Left lobe of liver (tissue), 2 donors: ENCODE measurements around the gene ZCCHC7. TPM values are rescaled to one million over a fixed set of nuclear protein-coding genes. Genes with fewer than 3 reads are reported as not detected.
"Not testable (repeated sequence)": the region's sequence is repeated elsewhere in the genome, so short reads cannot be mapped to it uniquely, and the experiment has no call there.

Source experiments
- ATAC-seq: fragments of 200-7000 bp; cut with Tn5 transposase; one replicate; pipeline ENCODE4 v1.9.1; 2020; ENCODE audit warnings: mild to moderate bottlenecking, moderate library complexity
- DNase-seq: peaks from one replicate; pipeline ENCODE4 v3.0.0-alpha.2; 2020; ENCODE audit warnings: low spot score
- total RNA-seq: library from RNA; stranded (reverse); gene quantifications from one replicate; pipeline ENCODE4 v1.2.1, GENCODE V29; 2021
- donor health status: DM: no; HTN: no; CAD: no; lungs with moderate emphysema.
- donor health status: DM: no; HTN: yes; CAD: no.

The ZCCHC7 gene
- total RNA-seq, 1 donor from 2014 or later, result 6.5 TPM

DNA sequence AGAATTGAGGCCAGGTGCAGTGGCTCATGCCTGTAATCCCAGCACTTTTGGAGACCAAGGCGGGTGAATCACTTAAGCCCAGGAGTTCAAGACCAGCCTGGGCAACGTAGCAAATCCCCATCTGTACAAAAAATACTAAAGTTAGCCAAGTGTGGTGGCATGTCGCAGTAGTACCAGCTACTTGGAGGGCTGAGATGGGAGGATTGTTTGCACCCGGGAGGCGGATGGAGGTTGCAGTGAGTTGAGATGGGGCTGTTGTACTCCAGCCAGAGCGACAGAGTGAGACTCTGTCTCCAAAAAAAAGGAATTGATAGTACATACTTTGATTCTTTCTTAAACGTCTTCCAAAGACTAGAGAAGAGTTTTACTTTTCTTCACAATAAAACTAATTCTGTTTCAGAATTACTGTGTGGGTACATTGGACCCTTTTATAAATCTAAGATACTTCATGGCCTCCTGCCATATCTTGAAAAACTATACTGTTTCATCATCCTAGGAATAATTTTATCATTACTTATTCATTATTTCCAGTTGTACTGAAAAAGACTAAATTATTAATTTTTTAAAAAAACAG is 170.1 kb downstream of the ZCCHC7 start:
- DNase-seq, result no peak
- ATAC-seq, result no peak

DNA sequence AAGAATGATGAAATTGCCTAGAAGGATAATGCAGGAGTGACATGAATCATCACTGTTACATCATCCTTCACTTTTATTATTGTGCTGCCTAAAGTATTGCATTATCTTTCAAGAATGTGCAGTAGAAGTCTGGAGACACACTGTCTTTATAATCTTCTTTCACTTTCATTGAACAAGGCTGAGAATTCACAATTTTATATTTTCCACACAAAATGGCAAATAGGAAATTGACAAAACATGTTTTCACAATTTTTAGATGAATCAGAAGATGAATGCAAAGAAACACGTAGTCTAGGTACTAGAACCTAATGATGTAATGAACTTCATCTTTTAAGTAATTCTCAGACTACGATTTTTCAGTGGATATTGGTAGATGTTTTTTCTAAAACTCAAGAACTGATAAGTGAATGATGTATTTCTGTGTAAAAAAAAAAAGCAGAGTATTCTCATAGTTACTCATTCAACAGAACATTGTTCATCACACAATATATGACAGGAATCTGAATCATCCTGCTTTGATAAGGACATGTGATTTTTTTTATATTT is 170.6 kb downstream of the ZCCHC7 start:
- no peak for DNase-seq
- ATAC-seq, result no peak

GRCh38 chr9:37291612-37292238 is 171.4 kb downstream of the ZCCHC7 start:
- not testable (repeated sequence) for DNase-seq, ATAC-seq

GRCh38 chr9:37292896-37293295 is 172.5 kb downstream of the ZCCHC7 start:
- DNase-seq (no peak), ATAC-seq (no peak)

DNA sequence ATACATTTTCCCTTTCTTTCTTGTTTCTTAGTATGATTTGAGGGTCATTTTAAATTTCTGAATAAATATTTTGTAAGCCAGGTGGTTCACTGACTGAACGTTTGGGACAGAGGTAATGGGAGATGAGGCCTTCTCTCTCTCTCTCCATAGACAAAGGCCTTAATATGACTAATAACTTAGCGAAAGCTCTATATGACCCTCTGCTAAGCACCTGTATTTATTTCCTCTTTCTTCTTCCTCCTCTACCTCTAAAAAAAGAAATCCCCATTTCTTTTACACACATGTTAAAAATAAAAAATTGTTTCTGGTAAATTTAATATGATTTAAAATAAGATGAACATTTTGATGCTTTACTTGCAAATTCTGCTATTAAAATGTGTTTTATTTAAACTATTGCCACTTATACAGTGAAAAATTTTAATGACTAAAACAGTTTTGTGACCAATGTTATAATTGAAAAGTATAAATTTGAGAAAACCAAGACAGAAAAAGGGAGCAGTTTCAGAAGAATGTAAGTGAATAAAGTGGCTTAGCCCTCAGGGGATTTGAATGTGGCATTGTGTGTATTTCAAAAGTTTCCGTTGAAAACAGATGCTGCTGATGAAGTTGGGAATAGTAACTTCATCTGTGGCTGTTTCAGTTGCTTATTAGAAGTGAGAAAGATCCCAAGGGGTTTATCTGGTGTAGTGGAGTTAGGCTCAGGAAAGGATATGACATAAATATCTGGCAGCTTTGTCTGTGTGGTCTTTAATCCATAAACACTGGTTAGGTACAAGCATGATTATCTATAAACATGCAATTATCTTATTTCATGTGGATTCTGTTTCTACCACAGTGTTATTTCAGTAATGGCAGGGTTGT is 173.5 kb downstream of the ZCCHC7 start:
- no peak for ATAC-seq
- no peak for DNase-seq

- no peak for ATAC-seq
- DNase-seq, result no peak
These were observed 174.8 kb downstream of the ZCCHC7 start for GRCh38 chr9:37295178-37295577.

GRCh38 chr9:37295796-37296195 is 175.4 kb downstream of the ZCCHC7 start:
- DNase-seq (no peak), ATAC-seq (no peak)

- ATAC-seq, result no peak
- DNase-seq, result no peak
These were observed 177.2 kb downstream of the ZCCHC7 start for GRCh38 chr9:37297592-37297991.

DNA sequence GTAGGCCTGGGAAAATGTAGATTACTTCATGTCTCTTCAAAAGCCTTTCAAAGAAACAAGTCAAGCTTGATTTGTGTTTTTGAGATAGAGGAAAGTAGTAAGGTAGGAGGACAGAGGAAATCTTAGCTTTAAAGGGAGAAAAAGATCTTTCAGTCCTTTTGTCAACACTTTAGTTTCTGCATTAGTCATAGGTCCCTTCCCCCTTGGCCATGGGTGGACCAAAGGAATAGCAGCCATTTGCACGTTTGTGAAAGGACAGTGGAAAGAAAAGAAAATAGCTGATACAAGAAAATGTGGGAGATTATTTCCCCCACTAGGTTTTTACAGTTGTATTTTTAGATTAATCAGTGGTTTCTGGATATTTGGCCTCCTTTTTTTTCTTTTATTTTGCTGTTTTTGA is 180.2 kb downstream of the ZCCHC7 start:
- ATAC-seq (no peak), DNase-seq (no peak)

GRCh38 chr9:37301042-37301853 is 180.9 kb downstream of the ZCCHC7 start:
- ATAC-seq (no peak), DNase-seq (no peak)

DNA sequence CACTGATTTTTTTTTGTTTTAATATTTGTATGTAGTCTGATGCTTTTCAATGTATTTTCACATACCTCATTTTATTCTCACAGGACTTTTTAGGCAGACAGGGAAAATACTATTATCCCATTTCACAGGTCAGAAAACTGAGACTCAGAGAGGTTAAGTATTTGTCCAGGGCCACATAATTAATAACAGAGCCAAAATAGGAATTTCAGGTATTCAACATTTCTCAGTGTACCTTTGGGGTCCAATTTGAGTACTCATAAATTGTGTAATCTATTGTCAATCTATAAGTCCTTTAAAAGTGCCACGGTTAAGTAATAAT is 181.4 kb downstream of the ZCCHC7 start:
- no peak for ATAC-seq
- no peak for DNase-seq

- no peak for ATAC-seq
These were observed 181.9 kb downstream of the ZCCHC7 start for GRCh38 chr9:37302277-37302676.

DNA sequence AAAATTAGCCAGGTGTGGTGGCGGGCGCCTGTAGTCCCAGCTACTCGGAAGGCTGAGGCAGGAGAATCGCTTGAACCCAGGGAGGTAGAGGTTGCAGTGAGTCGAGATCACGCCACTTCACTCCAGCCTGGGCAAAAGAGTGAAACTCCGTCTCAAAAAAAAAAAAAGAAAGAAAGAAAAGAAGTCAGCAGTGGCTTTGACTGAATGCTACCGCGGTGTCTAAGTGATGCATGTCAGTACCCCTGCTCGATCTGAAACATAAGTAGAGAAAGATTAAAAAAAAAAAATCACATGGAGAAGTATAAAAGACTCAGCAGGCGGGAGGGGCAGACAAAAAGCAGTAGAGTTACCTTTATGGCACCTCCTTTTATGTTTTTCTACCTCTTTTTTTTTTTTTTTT is 182.9 kb downstream of the ZCCHC7 start:
- DNase-seq, ATAC-seq: not testable (repeated sequence)

More at GRCh38 chr9:37302277-37302676, 181.9 kb downstream of the ZCCHC7 start:
- no peak for DNase-seq

GRCh38 chr9:37309136-37309535 is 188.8 kb downstream of the ZCCHC7 start:
- DNase-seq (no peak), ATAC-seq (no peak)

GRCh38 chr9:37311938-37312708 is 191.7 kb downstream of the ZCCHC7 start:
- ATAC-seq (no peak), DNase-seq (no peak)

DNA sequence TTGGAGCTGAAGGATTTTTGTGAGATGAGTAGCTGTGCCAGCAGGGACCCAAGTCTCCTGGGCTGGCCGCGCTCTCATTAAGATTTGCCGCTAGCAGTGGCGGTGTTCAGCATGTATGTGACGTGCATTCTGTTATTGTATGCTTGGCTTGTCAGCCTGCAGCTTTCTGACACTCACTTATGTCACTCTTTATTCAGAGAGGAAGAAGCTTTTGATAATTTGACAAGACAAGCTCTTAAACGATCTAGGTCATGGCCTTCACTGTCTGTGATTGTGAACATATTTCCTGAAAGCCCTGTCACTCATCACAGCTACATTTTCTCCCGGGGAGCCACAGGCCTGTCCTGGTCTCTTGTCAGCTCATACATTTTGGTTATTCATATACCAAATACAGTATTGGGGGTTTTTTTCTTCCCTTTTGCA is 203.9 kb downstream of the ZCCHC7 start:
- ATAC-seq, result no peak
- DNase-seq, result no peak

GRCh38 chr9:37324691-37325490 is 204.5 kb downstream of the ZCCHC7 start:
- ATAC-seq (no peak), DNase-seq (no peak)

DNA sequence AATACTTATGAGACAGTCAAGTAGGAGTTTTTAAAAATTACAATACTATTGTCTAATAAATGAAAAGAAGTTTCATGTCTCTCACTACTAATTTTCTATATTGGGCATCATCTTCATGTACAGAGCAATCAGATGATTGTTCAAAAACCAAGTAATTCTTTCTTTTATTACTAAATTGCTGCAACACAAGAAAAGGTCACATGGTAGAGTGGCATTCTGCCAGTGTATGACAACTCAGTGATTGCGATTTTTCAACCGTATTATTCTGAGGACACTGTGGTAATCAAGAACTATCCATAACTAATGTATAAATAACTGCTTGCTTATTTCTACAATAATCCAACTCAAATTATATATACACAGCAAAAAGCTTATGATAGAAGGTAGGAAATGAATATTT is 205.4 kb downstream of the ZCCHC7 start:
- DNase-seq, result no peak
- no peak for ATAC-seq

DNA sequence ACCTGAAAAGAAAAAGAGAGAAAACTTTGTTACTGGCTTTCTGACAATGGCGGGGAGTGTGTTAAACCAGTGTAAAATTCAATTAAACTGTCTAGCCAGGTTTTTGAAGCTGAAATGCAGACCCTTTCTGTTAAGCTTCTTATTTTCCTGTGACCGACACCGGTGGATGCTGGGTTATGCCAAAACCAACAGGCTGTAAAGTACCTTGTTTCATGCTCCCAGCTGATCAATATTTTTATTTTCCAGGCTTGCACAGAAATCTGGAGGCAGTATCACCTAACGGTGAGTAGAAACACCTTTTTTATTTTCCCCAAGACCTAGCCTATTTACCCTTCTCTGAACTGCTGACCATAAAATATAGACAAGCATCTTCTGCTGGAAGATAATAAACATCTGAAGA is 207.2 kb downstream of the ZCCHC7 start:
- peak; percentile 84 for ATAC-seq
- DNase-seq, result no peak
